Endothelial cell of hepatic sinusoid (primary cell): ENCODE measurements around the gene SAMHD1.
"Not testable (repeated sequence)": the region's sequence is repeated elsewhere in the genome, so short reads cannot be mapped to it uniquely, and the experiment has no call there.

Source experiments
- in situ Hi-C: cut with HindIII; loops from 2 replicates; pipeline ENCODE4 v1.10.0; 2017; ENCODE audit warnings: low sequenced_read_pairs

Gene SAMHD1

GRCh38 chr20:36875702-36876472, 75.6 kb downstream of the SAMHD1 start, which contains the start of gene TLDC2:
Gene TLDC2 (plus strand): TSS chr20:36876138. CDS start chr20:36876175, 37 bp downstream.
- in situ Hi-C loops = no loop called here

GRCh38 chr20:36875093-36875492, 76.4 kb downstream of the SAMHD1 start:
- in situ Hi-C loops = not testable (repeated sequence)

- in situ Hi-C loops = no loop called here
These were observed 77.9 kb downstream of the SAMHD1 start for GRCh38 chr20:36873498-36874189.

- in situ Hi-C loops = no loop called here
These were observed 78.7 kb downstream of the SAMHD1 start for GRCh38 chr20:36872852-36873251.

- in situ Hi-C loops = no loop called here
These were observed 79.6 kb downstream of the SAMHD1 start for GRCh38 chr20:36871640-36872570.

GRCh38 chr20:36866681-36867495, 84.6 kb downstream of the SAMHD1 start:
- in situ Hi-C loops = no loop called here

DNA sequence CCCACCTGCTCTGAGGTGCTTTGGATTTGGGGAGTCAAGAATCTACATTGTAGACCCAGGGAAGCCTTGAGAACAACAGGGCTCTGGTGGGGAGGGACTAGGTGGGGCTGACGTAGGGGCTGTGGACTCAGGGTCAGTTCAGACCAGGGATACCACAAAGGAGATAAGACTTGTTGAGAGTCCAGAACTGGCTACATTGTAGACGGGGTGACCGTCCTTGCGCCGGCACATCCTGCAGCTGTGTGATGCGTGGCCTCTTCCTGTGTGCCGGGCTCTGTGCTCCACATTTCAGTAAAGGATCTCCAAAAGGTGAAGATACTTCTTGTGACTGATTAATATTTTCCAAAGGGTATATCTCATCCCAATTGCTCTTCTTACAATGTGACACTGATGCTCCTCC, 85.3 kb downstream of the SAMHD1 start:
- in situ Hi-C loops = no loop called here

- in situ Hi-C loops = no loop called here
These were observed 85.7 kb downstream of the SAMHD1 start for GRCh38 chr20:36865861-36866149.

DNA sequence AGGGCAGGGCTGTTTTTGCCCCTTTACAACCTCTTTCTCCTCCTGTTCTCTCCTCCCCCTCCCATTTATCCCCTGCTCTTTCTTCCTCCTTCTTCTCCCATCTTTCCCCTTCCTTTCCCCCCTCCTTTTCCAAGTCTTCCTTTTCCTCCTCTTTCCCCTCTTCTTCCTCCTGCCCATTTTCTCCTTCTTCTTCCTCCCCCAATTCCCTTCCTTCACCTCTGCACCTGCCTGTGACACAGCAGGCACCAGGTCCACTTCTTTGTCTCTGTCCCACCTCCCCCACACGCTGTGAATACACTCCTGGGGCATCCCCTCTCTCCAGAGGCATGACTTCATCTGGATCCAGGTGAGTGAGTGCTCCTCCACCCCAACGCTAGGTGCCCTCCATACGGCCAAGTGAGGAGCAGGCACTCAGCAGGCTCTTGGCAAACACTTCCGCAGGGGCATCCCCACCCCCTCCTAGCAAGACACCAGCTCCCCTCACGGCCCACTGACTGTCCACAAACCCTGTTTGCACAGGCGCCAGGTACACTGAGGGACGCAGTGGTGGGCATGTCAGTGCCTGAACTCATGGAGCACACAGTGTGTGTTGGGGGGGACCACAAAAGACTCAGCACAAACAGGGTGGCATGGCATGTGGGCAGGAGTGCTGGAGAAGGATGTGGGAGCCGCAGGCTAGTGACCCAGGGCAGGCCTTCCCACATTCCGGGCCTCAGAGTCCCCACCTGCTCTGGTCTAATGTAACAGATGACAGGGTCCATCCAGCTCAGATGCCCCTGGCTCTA, 86.2 kb downstream of the SAMHD1 start:
- in situ Hi-C loops = no loop called here

- in situ Hi-C loops = loop anchor here (5.0 kb wide), 1 partner anchor 111 kb away; no protein-coding TSS in a partner anchor
These were observed 88.4 kb downstream of the SAMHD1 start for GRCh38 chr20:36862857-36863668.

GRCh38 chr20:36861875-36862801, 89.4 kb downstream of the SAMHD1 start:
- in situ Hi-C loops = loop anchor here (5.0 kb wide), 1 partner anchor 110 kb away; no protein-coding TSS in a partner anchor

- in situ Hi-C loops = loop anchor here (5.0 kb wide), 1 partner anchor 109 kb away; no protein-coding TSS in a partner anchor
These were observed 90.0 kb downstream of the SAMHD1 start for GRCh38 chr20:36861625-36861874.

DNA sequence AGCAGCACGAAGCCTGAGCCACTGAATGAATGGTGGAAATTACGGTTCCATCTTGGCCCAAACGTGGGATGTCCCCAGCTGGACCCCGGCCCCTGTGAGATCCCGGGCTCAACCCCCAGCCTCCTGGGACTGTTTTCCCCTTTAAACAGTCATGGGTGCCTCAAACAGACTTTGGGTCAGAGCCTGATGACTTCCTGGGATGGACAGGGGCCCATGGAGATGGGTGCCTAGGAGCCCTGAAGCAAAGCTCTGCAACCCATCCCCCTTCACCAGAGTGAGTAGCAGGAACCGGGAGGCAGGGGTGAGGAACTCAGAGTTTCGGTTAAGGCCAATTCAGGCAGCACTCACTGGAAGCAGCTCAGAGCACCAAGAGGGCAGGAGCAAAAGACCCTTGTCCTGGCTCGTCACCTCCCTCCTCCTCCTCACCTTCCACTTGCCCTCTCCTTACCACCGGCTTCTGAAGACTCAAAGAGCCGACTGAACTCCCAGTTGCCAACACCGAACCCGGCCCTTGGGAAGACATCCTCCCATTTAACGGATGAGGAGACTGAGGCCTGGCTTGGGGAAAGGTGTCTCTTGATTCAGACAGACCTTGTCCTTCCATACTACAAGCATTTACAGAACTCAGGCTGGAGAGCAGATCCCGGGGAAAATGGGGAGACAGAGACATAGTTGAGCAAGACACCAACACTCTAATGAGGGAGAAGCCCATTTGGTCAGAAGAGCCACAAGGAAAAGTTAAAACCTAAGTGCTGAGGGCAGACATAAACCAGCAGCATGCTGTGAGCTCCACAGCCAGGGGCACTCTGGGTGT, 90.5 kb downstream of the SAMHD1 start:
- in situ Hi-C loops = loop anchor here (5.0 kb wide), 1 partner anchor 109 kb away; no protein-coding TSS in a partner anchor

- in situ Hi-C loops = loop anchor here (5.0 kb wide), 1 partner anchor 108 kb away; no protein-coding TSS in a partner anchor
These were observed 91.2 kb downstream of the SAMHD1 start for GRCh38 chr20:36860339-36860738.

GRCh38 chr20:36859700-36860330, 91.7 kb downstream of the SAMHD1 start:
- in situ Hi-C loops = loop anchor here (5.0 kb wide), 1 partner anchor 108 kb away; no protein-coding TSS in a partner anchor

DNA sequence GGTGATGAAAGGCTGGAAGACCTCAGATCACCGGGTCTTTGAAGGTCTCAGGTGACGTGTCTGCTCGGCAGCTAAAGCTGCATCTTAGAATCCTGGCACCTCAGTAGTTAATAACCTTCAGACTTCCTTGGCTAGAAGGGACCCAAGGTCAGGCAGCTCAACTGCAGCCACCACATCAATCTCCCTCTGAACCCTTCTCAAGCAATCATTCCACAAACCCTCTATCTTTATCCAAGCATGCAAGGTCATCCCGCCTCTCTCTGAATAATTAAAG, 92.3 kb downstream of the SAMHD1 start:
- in situ Hi-C loops = no loop called here
